NB4 (cell line): ENCODE measurements around the gene OR14A2.
"Not testable (repeated sequence)": the region's sequence is repeated elsewhere in the genome, so short reads cannot be mapped to it uniquely, and the experiment has no call there.

ENCODE experiments used
- DNase-seq: peaks from one replicate; pipeline ENCODE4 v3.0.0; 2010; ENCODE audit warnings: low read depth
- H3K4me3 ChIP-seq: one replicate; pipeline ENCODE4 v1.5.1; 2011; ENCODE audit warnings: mild to moderate bottlenecking, low read depth, low read length, moderate library complexity
- CTCF ChIP-seq: IDR thresholded peaks from one replicate; pipeline ENCODE4 v1.5.1; 2012; ENCODE audit warnings: low read depth, low read length
- MAX ChIP-seq: IDR thresholded peaks from 2 replicates; pipeline ENCODE4 v1.6.1; 2011; ENCODE audit warnings: low read depth, low read length
- MYC ChIP-seq: IDR thresholded peaks from 2 replicates; pipeline ENCODE4 v1.6.1; 2011; ENCODE audit warnings: low read depth, low read length
- POLR2A ChIP-seq: IDR thresholded peaks from 2 replicates; pipeline ENCODE4 v1.6.1; 2011; ENCODE audit warnings: mild to moderate bottlenecking; ENCODE audit not compliant: insufficient read length; ENCODE audit errors: extremely low read depth

Gene OR14A2

GRCh38 chr1:247716546-247716945, 31.4 kb downstream of the OR14A2 start, which contains the start of gene OR6F1:
Gene OR6F1, minus strand, starts transcription at chr1:247716646. Its CDS starts 3,891 bp downstream, at chr1:247712755.
- H3K4me3 ChIP-seq: no peak within 1 kb of the TSS
- no peak for DNase-seq
- TF ChIP-seq MAX: no peak
- TF ChIP-seq MYC: no peak
- TF ChIP-seq POLR2A: no peak
- no peak for TF ChIP-seq CTCF

- TF ChIP-seq POLR2A (no peak), MYC (no peak), CTCF (no peak), MAX (no peak)
- no peak for DNase-seq
- H3K4me3 ChIP-seq: no peak overlapping the region
Measured at GRCh38 chr1:247713753-247714152, 34.2 kb downstream of the OR14A2 start.

GRCh38 chr1:247710681-247711080, 37.3 kb downstream of the OR14A2 start:
- DNase-seq, H3K4me3 ChIP-seq: not testable (repeated sequence)

- TF ChIP-seq CTCF (no peak), MAX (no peak), POLR2A (no peak), MYC (no peak)
- no peak overlapping the region for H3K4me3 ChIP-seq
- DNase-seq: no peak
Measured at GRCh38 chr1:247701338-247701737, 46.6 kb downstream of the OR14A2 start.

- TF ChIP-seq CTCF (peak; percentile 94), POLR2A (no peak), MYC (0 out of 2 replicates have a peak, but pooled peaks have one; percentile 11), MAX (no peak)
- peak; percentile 69 for DNase-seq
- no peak overlapping the region for H3K4me3 ChIP-seq
Measured at GRCh38 chr1:247681288-247681897, 66.5 kb downstream of the OR14A2 start.

GRCh38 chr1:247680171-247680570, 67.8 kb downstream of the OR14A2 start:
- no peak for TF ChIP-seq POLR2A
- TF ChIP-seq CTCF: no peak
- TF ChIP-seq MAX: no peak
- TF ChIP-seq MYC: no peak
- DNase-seq: no peak
- H3K4me3 ChIP-seq: no peak overlapping the region
